Suprapubic skin (tissue), 4 donors: ENCODE results near the gene RTN4R.

Experiments used
- EP300 ChIP-seq: sonication (generic); formaldehyde crosslinking; IDR thresholded peaks from one replicate; pipeline ENCODE4 v1.6.1; 2017; ENCODE audit warnings: antibody characterized with exemption
- POLR2A ChIP-seq, 2 donors: fragments of 450-650 bp; IDR thresholded peaks; one replicate each; pipeline ENCODE4 v1.6.1; 2017; ENCODE audit warnings: antibody characterized with exemption in 2 of 2, mild to moderate bottlenecking in 2 of 2, moderate library complexity in 2 of 2
- POLR2AphosphoS5 ChIP-seq, 3 donors: sonication (generic); formaldehyde crosslinking; IDR thresholded peaks; one replicate each; pipeline ENCODE4 v1.6.1; 2017; ENCODE audit warnings: antibody characterized with exemption in 3 of 3
- TF ChIP-seq, protein P1 (sequence below), 2 donors: fragments of 200-600 bp in 1 of 2; fragments of 450-650 bp in 1 of 2; sonication (generic) in 1 of 2; IDR thresholded peaks; one replicate each; pipeline ENCODE4 v1.5.1; 2016 to 2019; ENCODE audit warnings: antibody characterized with exemption in 2 of 2, mild to moderate bottlenecking in 1 of 2, moderate library complexity in 1 of 2

DNA sequence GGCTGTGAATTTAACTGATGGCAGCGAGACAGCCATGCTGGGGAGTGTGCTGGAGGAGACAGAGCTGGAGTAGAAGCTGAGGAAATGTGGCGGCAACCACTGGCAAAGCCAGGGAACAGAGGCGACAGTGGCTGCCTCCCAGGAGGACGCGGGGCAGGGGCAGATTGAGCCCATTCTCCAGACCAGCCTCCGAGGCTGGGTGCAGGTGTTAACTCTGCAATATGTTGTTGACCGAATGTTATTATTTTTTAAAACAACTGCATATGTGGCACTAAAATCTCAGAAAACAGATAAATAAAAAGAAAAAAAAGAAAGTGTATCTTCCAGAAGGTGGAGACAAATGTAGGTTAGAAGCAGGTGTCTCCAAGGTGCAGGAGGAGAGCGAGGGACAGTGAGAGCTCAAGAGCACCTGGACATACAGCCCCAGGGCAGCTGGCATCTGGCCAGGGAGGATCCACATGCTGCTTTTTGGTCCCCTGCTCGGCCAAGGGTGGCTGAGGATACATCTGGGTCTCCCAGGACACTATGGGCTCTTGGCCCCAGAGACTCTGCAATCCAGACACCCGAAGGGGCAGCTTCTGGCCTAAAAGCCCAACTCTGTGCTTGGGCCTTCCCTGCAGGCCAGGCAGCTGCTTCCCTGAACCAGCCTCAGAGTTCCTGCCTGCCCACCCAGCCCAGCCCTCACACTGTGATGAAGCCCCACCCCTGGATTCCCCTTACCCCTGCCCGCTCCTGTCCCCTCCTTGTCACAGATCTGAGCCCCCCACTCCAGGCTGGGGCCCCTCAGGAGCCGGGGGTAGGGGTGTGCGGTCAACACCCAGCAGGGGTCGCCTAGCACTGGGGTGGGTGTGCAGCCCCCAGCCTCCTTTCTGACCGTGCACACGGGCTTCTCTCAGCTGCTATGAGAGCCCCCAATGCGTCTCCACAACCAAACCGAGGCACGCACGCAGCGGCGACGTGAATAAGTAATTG is 12.9 kb downstream of the RTN4R start:
- TF ChIP-seq, protein P1, sequence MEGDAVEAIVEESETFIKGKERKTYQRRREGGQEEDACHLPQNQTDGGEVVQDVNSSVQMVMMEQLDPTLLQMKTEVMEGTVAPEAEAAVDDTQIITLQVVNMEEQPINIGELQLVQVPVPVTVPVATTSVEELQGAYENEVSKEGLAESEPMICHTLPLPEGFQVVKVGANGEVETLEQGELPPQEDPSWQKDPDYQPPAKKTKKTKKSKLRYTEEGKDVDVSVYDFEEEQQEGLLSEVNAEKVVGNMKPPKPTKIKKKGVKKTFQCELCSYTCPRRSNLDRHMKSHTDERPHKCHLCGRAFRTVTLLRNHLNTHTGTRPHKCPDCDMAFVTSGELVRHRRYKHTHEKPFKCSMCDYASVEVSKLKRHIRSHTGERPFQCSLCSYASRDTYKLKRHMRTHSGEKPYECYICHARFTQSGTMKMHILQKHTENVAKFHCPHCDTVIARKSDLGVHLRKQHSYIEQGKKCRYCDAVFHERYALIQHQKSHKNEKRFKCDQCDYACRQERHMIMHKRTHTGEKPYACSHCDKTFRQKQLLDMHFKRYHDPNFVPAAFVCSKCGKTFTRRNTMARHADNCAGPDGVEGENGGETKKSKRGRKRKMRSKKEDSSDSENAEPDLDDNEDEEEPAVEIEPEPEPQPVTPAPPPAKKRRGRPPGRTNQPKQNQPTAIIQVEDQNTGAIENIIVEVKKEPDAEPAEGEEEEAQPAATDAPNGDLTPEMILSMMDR (IDR thresholded peaks at IDR 0.05) = no peak
- TF ChIP-seq POLR2AphosphoS5 (IDR thresholded peaks at IDR 0.05) (no peak), POLR2A (IDR thresholded peaks at IDR 0.05) (no peak), EP300 (no peak)
